ENCODE data around the gene SAP30BP. TPM values are rescaled to one million over a fixed set of nuclear protein-coding genes. Genes with fewer than 3 reads are reported as not detected.

SAP30BP gene
- total RNA-seq, 1 donor from 2014 or later, result 107 TPM

GRCh38 chr17:75751676-75752404 is 84.7 kb downstream of the SAP30BP start:
- DNase-seq (ENCODE audit: low read depth), result no peak
- H3K4me3 ChIP-seq (ENCODE audit: low read depth, low read length), result no peak overlapping the region

GRCh38 chr17:75752405-75752709 is 85.2 kb downstream of the SAP30BP start:
- no peak overlapping the region for H3K4me3 ChIP-seq (ENCODE audit: low read depth, low read length)
- DNase-seq (ENCODE audit: low read depth), result no peak
- no peak for TF ChIP-seq CTCF (conservative IDR thresholded peaks at IDR 0.05; ENCODE audit: low read depth, low read length)

More at GRCh38 chr17:75751676-75752404, 84.7 kb downstream of the SAP30BP start:
- TF ChIP-seq CTCF (conservative IDR thresholded peaks at IDR 0.05; ENCODE audit: low read depth, low read length), result no peak

GRCh38 chr17:75752802-75753513 is 85.8 kb downstream of the SAP30BP start:
- no peak for TF ChIP-seq CTCF (conservative IDR thresholded peaks at IDR 0.05; ENCODE audit: low read depth, low read length)
- H3K4me3 ChIP-seq (ENCODE audit: low read depth, low read length), result peak overlapping the region; percentile 48
- DNase-seq (ENCODE audit: low read depth), result no peak

- peak overlapping the region; percentile 48 for H3K4me3 ChIP-seq (ENCODE audit: low read depth, low read length)
- DNase-seq (ENCODE audit: low read depth), result no peak
- peak; percentile 48 for TF ChIP-seq CTCF (conservative IDR thresholded peaks at IDR 0.05; ENCODE audit: low read depth, low read length)
Observed at GRCh38 chr17:75753514-75754377, 86.6 kb downstream of the SAP30BP start.

- TF ChIP-seq CTCF (conservative IDR thresholded peaks at IDR 0.05; ENCODE audit: low read depth, low read length), result no peak
- DNase-seq (ENCODE audit: low read depth), result no peak
- no peak overlapping the region for H3K4me3 ChIP-seq (ENCODE audit: low read depth, low read length)
Observed at GRCh38 chr17:75754378-75755204, 87.5 kb downstream of the SAP30BP start.

GRCh38 chr17:75755205-75755901 is 88.2 kb downstream of the SAP30BP start:
- DNase-seq (ENCODE audit: low read depth), result no peak
- no peak for TF ChIP-seq CTCF (conservative IDR thresholded peaks at IDR 0.05; ENCODE audit: low read depth, low read length)
- H3K4me3 ChIP-seq (ENCODE audit: low read depth, low read length), result no peak overlapping the region

Data from epithelial cell of proximal tubule (primary cell).